ENCODE measurements around the gene ALDH7A1. TPM values are rescaled to one million over a fixed set of nuclear protein-coding genes. Genes with fewer than 3 reads are reported as not detected.
"Not testable (repeated sequence)": the region's sequence is repeated elsewhere in the genome, so short reads cannot be mapped to it uniquely, and the experiment has no call there.

ALDH7A1 gene
- total and polyA plus RNA-seq, 11 donors = 12.3 to 67.6 (median 30.9) TPM

DNA sequence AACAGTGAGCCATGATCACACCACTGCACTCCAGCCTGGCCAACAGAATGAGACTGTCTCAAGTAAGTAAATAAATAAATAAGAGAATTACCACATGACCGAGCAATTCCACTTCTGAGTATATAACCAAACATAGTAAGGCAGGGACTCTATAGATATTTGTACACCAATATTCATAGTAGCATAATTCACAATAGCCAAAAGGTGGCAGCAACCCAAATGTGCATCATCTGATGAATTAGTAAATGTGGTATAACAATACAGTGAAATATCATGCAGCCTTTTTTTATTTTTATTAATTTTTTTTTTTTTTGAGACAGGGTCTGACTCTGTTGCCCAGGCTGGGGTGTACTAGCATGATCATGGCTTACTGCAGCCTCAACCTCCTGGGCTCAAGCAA, 33.1 kb downstream of the ALDH7A1 start:
- no peaks in the 10 kb centered on the region for H3K9me3 ChIP-seq
- no peak overlapping the region for H3K27ac ChIP-seq
- H3K27me3 ChIP-seq = no peaks in the 10 kb centered on the region
- ATAC-seq = no peak
- intact Hi-C loops (cut with DNase I) = no loop called here
- H3K36me3 ChIP-seq = peaks cover 0 to 81% (median 44%) of the 10 kb centered on the region in 9 donors
- H3K4me3 ChIP-seq = no peak overlapping the region
- TF ChIP-seq CTCF (IDR thresholded peaks at IDR 0.05) (no peak), POLR2A (IDR thresholded peaks at IDR 0.05) (no peak)
- no peaks in the 10 kb centered on the region for H3K4me1 ChIP-seq
- 81 to 95% (median 83%) methylated on average over 1 of the region's 1 CpG for WGBS, 4 donors
- DNase-seq = no peak

- peaks cover 0 to 98% (median 77%) of the 10 kb centered on the region in 9 donors for H3K36me3 ChIP-seq
- 87 to 98% (median 92%) methylated on average over 9 of the region's 9 CpGs for WGBS, 4 donors
- H3K27me3 ChIP-seq; H3K4me1 ChIP-seq; H3K4me3 ChIP-seq; intact Hi-C loops (cut with DNase I); DNase-seq; H3K27ac ChIP-seq; ATAC-seq; H3K9me3 ChIP-seq: not testable (repeated sequence)
Measured at GRCh38 chr5:126555101-126555500, 39.9 kb downstream of the ALDH7A1 start.

DNA sequence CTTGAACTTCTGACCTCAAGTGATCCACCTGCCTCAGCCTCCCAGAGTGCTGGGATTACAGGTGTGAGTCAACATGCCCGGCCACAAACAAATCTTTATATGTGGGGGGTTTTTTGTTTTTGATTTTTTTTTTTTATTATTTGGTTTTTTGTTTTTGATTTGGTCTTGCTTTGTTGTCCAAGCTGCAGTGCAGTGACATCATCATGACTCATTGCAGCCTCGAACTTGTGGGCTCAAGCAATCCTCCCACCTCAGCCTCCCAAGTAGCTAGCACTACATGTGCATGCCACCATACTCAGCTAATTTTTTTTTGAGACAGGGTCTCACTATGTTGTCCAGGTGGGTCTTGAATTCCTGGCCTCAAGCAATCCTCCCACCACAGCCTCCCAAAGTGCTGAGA, 42.4 kb downstream of the ALDH7A1 start:
- Histone ChIP-seq H3K9me3 (no peaks in the 10 kb centered on the region), H3K4me1 (no peaks in the 10 kb centered on the region), H3K36me3 (peaks cover 0 to 100% (median 80%) of the 10 kb centered on the region in 9 donors), H3K4me3 (no peak overlapping the region), H3K27me3 (no peaks in the 10 kb centered on the region), H3K27ac (no peak overlapping the region)
- TF ChIP-seq CTCF (IDR thresholded peaks at IDR 0.05) = no peak
- no peak for TF ChIP-seq POLR2A (IDR thresholded peaks at IDR 0.05)
- DNase-seq (no peak), ATAC-seq (no peak)
- 92 to 98% (median 97%) methylated on average over 2 of the region's 2 CpGs for WGBS, 4 donors
- intact Hi-C loops (cut with DNase I) = no loop called here

- H3K9me3 ChIP-seq = no peaks in the 10 kb centered on the region
- peaks cover 0 to 54% (median 26%) of the 10 kb centered on the region in 9 donors for H3K36me3 ChIP-seq
- TF ChIP-seq CTCF (IDR thresholded peaks at IDR 0.05) (peak; percentile 7 to 46 (median 26)), POLR2A (IDR thresholded peaks at IDR 0.05) (no peak)
- no peak overlapping the region for H3K27ac ChIP-seq
- 74 to 80% (median 79%) methylated on average over 12 of the region's 12 CpGs for WGBS, 4 donors
- H3K4me1 ChIP-seq = peaks cover 0 to 2% (median 0%) of the 10 kb centered on the region in 12 donors
- no peak for ATAC-seq
- DNase-seq = no peak
- H3K27me3 ChIP-seq = no peaks in the 10 kb centered on the region
- H3K4me3 ChIP-seq = no peak overlapping the region
- intact Hi-C loops (cut with DNase I) = loop anchor here in 3 of 10 donors (5.0 kb wide), 2 partner anchors 58 to 207 kb away; partner anchors contain the start of gene PHAX (in 1 of the 3)
Measured at GRCh38 chr5:126544087-126544740, 50.8 kb downstream of the ALDH7A1 start.
